Suprapubic skin (tissue), 4 donors: Measurements from ENCODE around the gene OR4E1.

Experiments
- EP300 ChIP-seq: sonication (generic); formaldehyde crosslinking; IDR thresholded peaks from one replicate; pipeline ENCODE4 v1.6.1; 2017; ENCODE audit warnings: antibody characterized with exemption
- POLR2A ChIP-seq, 2 donors: fragments of 450-650 bp; IDR thresholded peaks; one replicate each; pipeline ENCODE4 v1.6.1; 2017; ENCODE audit warnings: antibody characterized with exemption in 2 of 2, mild to moderate bottlenecking in 2 of 2, moderate library complexity in 2 of 2
- POLR2AphosphoS5 ChIP-seq, 3 donors: sonication (generic); formaldehyde crosslinking; IDR thresholded peaks; one replicate each; pipeline ENCODE4 v1.6.1; 2017; ENCODE audit warnings: antibody characterized with exemption in 3 of 3
- TF ChIP-seq, protein P1 (sequence below), 2 donors: fragments of 200-600 bp in 1 of 2; fragments of 450-650 bp in 1 of 2; sonication (generic) in 1 of 2; IDR thresholded peaks; one replicate each; pipeline ENCODE4 v1.5.1; 2016 to 2019; ENCODE audit warnings: antibody characterized with exemption in 2 of 2, mild to moderate bottlenecking in 1 of 2, moderate library complexity in 1 of 2

DNA sequence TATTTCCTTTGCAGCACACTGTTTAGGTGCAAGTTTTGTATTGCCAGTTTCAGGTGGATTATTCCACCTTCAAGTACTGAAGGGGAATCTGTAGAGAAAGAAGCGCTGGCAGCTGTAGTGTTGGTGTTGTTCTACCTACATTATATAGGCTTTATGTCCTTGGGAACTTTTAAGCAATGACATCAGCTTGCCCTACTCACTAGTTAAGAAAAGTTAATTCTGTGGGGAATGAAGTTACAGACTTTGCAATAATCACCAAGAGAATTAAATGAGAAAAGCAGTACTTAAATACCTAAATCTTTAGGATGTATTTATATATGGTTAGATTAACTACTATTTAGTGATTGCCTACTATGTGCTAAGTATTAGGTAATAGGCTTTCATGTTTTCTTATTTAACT, at the start of gene OR4E1:
- TF ChIP-seq, protein P1, sequence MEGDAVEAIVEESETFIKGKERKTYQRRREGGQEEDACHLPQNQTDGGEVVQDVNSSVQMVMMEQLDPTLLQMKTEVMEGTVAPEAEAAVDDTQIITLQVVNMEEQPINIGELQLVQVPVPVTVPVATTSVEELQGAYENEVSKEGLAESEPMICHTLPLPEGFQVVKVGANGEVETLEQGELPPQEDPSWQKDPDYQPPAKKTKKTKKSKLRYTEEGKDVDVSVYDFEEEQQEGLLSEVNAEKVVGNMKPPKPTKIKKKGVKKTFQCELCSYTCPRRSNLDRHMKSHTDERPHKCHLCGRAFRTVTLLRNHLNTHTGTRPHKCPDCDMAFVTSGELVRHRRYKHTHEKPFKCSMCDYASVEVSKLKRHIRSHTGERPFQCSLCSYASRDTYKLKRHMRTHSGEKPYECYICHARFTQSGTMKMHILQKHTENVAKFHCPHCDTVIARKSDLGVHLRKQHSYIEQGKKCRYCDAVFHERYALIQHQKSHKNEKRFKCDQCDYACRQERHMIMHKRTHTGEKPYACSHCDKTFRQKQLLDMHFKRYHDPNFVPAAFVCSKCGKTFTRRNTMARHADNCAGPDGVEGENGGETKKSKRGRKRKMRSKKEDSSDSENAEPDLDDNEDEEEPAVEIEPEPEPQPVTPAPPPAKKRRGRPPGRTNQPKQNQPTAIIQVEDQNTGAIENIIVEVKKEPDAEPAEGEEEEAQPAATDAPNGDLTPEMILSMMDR (IDR thresholded peaks at IDR 0.05), result no peak
- no peak for TF ChIP-seq POLR2A (IDR thresholded peaks at IDR 0.05)
- TF ChIP-seq POLR2AphosphoS5 (IDR thresholded peaks at IDR 0.05), result no peak
- no peak for TF ChIP-seq EP300
